SIG-M5 (cell line): Measurements from ENCODE around the gene PELO.
"Not testable (repeated sequence)": the region's sequence is repeated elsewhere in the genome, so short reads cannot be mapped to it uniquely, and the experiment has no call there.

Experiments used
- DNase-seq: peaks from one replicate; lab custom pipeline; 2025; lab: John Stamatoyannopoulos, UW

PELO gene

DNA sequence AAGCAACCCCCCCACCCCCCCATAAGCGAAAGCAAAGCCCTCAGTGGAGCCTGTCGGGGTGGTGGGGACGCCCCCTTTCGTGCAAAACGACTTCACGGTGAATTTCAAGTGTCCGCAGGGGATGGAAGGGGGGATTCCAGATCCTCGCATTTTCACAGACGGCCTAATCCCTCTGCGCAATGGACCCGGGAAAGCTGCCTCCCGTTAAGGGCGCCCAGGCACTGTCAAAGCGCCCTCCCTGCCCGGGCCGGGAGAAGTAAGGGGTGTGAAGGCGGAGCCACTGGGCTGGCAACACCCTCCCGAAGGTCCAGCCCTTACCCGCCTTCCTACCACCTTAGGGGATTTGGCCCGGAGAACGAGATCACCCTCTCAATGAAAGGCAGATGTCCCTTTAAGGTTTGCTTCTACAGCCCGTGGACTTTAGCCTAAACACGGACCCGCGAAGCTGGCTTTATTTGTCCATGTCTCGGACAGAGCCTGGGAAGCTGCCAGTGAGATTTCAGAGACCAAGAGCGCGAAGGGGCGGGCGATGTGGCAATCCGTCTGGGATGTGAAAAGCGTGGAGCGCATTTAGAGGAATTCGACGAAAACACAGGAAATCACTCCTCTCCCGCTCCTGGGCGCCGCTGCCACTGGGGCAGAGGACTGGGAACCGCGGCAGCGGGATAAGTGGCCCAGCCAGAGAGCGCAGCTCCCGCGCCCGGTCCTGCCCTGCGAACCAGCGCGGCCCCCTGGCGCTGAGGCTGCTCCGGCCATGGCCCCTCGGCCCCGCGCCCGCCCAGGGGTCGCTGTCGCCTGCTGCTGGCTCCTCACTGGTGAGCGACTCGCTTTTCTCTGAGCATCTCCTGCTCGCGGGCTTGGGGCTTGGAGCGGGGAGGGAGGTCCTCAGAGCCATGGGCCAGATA lies at the start of gene PELO, which contains the start of gene ITGA1:
TSS of gene PELO (plus strand) at position 317 of the 905 bp plus-strand sequence. CDS start 12,479 bp downstream, outside the sequence.
TSS of gene ITGA1 (plus strand) at position 317 of the 905 bp plus-strand sequence. CDS start at position 755, 438 bp downstream.
- no peak for DNase-seq

- no peak for DNase-seq
Observed at GRCh38 chr5:52738095-52738506, 49.6 kb upstream of the PELO start.

GRCh38 chr5:52740007-52740406 lies 47.7 kb upstream of the PELO start:
- DNase-seq, result no peak

- DNase-seq, result no peak
Observed at GRCh38 chr5:52743012-52743411, 44.7 kb upstream of the PELO start.

- DNase-seq, result no peak
Observed at GRCh38 chr5:52743529-52743928, 44.2 kb upstream of the PELO start.

DNA sequence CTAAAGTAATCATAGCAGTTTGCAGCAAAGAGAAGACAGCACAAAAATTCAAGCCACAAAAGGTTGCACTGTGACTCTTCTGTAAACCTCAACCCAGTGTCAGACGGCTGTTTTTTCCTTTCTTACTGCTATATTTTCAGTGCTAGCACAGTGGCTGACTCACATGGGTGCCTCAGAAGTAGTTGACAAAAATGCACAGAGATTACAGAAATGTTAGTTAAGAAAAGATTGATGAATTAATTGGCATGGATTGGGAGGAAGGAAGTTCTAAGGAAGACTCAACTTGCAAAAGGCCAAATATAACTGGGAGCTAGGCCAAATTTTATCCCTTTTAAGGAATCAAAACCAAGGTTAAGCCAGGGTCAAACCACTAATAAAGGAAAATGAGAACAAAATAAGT lies 43.7 kb upstream of the PELO start:
- DNase-seq, result no peak

DNA sequence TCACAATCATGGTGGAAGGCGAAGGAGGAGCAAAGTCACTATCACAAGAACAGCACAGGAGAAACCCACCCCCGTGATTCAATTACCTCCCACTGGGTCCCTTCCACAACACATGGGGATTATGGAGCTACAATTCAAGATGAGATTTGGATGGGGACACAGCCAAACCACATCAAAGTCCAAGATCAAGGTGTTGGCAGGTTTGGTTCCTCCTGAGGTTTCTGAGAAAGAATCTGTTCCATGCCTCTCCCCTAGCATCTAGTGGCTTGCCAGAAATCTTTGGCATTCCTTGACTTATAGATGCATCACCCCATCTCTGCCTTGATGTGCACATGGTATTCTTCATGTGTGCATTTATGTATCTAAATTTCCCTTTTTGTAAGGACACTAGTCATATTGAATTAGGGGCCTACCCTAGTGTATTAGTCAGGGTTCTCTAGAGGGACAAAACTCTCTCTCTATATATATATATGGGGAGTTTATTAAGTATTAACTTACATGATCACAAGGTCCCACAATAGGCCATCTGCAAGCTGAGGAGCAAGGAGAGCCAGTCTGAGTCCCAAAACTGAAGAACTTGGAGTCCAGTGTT lies 42.8 kb upstream of the PELO start:
- not testable (repeated sequence) for DNase-seq

DNA sequence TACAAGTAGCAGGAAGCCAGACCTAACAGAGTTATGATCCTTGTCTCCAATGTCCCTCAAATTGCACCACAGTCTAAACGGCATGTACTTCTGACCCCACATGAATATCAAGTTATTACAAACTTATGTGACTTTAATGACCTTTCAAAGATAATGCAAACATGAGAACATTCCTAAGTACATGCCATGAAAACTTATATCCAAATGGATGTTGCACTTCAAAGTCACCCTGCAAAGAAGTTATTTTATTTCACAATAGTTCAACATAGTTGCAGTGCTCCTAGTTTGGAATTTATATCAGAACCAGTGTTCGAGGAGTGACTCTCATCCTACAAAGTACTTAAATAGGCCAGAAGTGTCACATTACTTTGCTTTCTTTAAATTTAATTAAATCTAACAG lies 41.2 kb upstream of the PELO start:
- DNase-seq, result no peak

- no peak for DNase-seq
Observed at GRCh38 chr5:52748590-52748989, 39.1 kb upstream of the PELO start.

DNA sequence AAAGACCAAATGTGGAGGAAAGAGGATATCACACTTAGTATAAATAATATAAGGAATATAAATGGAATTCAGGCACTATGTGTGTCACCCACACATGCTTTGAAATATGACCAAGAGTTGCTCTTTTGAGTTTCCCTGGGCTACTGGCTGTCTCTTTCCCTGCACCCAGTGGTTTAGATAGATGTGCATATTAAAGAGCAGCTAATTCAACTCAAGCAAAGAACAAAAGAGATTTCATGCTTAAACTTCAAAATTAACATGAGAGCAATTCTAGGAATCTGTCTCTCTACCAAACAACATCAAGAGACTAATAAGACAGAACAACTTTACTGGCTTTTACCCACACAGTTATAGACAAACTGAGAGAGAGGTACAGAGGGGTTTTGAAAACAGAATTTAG lies 38.0 kb upstream of the PELO start:
- no peak for DNase-seq

GRCh38 chr5:52751137-52751536 lies 36.6 kb upstream of the PELO start:
- DNase-seq, result no peak

DNA sequence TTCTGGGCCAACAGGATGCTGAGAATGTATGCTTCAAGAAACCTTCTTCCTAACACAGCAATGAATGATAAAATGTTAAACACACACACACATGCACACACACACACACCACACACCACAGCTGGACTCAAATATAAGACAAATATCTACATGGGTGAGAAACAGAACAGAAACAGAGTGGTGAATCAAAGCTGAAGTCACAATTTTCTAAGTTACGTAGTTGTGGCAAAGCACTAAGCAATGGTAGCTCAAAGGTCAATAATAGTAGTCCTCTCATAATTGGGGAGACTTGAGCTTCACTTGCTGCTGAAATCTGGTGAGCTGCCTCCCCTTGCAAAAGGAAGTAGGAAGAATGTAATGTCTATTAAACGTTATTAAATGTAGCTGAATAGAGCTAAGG lies 33.7 kb upstream of the PELO start:
- no peak for DNase-seq

DNA sequence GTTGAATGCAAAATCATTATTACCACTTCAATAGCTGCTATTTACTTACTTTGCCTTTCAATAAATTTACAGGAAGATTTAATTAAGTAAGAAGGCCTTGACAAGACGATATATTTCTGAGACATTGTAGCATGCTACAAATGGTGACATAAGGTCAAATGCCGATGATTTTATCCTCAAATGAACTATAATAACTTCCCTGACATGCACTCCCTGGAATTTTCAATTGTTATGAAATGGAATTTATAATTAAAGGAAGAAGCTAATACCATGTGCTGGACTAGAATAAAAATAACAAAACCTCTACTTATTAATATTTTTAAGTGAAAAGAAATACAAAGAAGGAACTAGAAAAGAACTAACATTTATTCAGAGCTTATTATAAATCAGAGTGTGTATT lies 30.2 kb upstream of the PELO start:
- no peak for DNase-seq

- DNase-seq, result no peak
Observed at GRCh38 chr5:52758014-52758413, 29.7 kb upstream of the PELO start.

DNA sequence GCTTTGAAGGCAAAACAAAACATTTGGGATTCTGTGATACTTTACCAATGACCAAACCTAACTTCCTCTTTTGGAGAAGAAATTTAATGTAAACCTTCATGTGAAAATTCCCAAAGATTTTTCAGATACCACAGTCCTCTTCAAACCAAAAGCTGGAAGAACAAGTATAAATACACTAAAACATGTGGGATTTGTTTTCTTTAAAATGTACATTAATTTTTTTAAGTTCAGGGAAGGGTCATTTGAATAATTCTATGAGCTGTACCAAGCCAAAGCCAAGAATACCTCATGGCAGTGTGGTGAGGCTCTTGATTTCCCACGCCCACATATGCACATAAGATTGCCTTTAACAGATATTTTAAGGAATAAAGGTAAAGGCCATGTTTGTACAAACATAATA lies 28.4 kb upstream of the PELO start:
- no peak for DNase-seq

- DNase-seq, result no peak
Observed at GRCh38 chr5:52760695-52761366, 26.9 kb upstream of the PELO start.

- no peak for DNase-seq
Observed at GRCh38 chr5:52767217-52767743, 20.4 kb upstream of the PELO start.

DNA sequence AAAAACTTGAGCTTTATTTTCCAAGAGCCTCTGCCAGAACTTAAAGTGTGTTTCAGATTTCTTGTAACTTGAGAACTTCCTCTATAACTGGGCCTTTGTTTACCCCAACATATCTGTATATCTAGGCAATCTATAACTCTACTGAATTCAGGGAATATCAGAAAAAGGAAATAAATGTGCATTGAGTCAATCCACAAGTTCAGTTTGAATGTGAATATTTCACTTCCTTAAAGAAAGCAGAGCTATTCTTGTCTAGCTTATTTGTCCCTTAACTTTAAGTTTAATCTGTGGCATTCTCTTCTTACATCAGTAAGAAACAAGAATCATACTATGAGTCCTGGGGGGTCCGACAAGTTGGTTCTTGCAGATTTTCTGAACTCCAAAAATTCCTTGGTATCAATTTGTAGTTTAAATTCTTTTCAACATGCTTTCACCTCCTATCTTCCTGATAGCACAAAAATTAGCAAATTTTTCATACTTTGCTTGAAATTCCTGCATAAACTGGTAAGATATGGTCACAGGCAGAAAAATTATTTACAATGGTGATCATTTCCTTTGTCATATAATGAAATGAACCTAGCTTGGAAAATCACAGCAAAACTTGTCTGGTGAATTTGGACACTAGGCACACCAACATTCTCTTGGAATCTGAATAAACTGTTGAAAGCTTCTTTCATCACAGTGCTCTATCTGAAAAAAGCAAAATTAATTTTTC lies 19.8 kb upstream of the PELO start:
- no peak for DNase-seq

GRCh38 chr5:52769061-52769460 lies 18.7 kb upstream of the PELO start:
- DNase-seq, result no peak

GRCh38 chr5:52770287-52770939 lies 17.3 kb upstream of the PELO start:
- no peak for DNase-seq

- DNase-seq, result no peak
Observed at GRCh38 chr5:52771343-52772039, 16.2 kb upstream of the PELO start.
